IgD-negative memory B cell (primary cell): Measurements from ENCODE around the gene CDX4. TPM values are rescaled to one million over a fixed set of nuclear protein-coding genes. Genes with fewer than 3 reads are reported as not detected.
"Not testable (repeated sequence)": the region's sequence is repeated elsewhere in the genome, so short reads cannot be mapped to it uniquely, and the experiment has no call there.

Experiments used
- H3K27ac Mint-ChIP-seq, 3 donors: one replicate each; pipeline ENCODE4 v1.8.0; 2020 to 2022; ENCODE audit warnings: mild to moderate bottlenecking in 3 of 3, mixed read lengths in 3 of 3, moderate library complexity in 1 of 3
- H3K27me3 Mint-ChIP-seq: one replicate; pipeline ENCODE4 v1.8.0; 2021; ENCODE audit warnings: mixed read lengths
- H3K36me3 Mint-ChIP-seq: one replicate; pipeline ENCODE4 v1.8.0; 2020; ENCODE audit warnings: mild to moderate bottlenecking, mixed read lengths
- H3K4me1 Mint-ChIP-seq, 3 donors: one replicate each; pipeline ENCODE4 v1.8.0; 2020 to 2022; ENCODE audit warnings: mixed read lengths in 3 of 3, mild to moderate bottlenecking in 1 of 3
- H3K4me3 Mint-ChIP-seq, 4 donors: one replicate each; pipeline ENCODE4 v1.8.0; 2020 to 2022; ENCODE audit warnings: mild to moderate bottlenecking in 4 of 4, mixed read lengths in 4 of 4, moderate library complexity in 3 of 4
- H3K9me3 Mint-ChIP-seq, 3 donors: one replicate each; pipeline ENCODE4 v1.8.0; 2020 to 2021; ENCODE audit warnings: mixed read lengths in 3 of 3, mild to moderate bottlenecking in 1 of 3
- polyA plus RNA-seq: library from polyadenylated mRNA; unstranded; fragments of 300-500 nt; fragmentation: Illumina TruSeq; gene quantifications from one replicate; pipeline ENCODE4 v1.2.3, GENCODE V29; 2021

The CDX4 gene, protein sequence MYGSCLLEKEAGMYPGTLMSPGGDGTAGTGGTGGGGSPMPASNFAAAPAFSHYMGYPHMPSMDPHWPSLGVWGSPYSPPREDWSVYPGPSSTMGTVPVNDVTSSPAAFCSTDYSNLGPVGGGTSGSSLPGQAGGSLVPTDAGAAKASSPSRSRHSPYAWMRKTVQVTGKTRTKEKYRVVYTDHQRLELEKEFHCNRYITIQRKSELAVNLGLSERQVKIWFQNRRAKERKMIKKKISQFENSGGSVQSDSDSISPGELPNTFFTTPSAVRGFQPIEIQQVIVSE
- polyA plus RNA-seq, result not detected

DNA sequence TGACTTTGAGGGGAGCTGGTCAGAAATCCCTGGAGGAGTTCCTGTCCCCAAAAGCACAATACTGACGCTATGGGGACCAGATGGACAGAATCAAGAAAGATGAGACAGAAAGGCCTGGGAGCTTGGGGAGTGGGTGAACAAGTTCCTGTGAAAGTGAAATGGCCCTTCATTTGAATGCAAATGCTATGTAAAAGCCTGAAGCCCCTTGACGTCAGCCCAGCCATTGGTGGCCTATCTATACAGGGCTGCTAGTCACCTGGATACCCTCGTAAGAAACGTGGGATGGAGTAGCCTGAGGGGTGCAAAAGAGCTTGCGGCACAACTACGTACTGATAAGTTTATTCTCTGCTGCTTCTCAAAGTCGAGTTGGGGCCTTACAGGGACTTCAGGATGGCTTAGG is at the start of gene CDX4:
CDX4 (plus strand) TSS at position 223 of the 400 bp plus-strand sequence. CDS start 201 bp downstream, outside the sequence.
- H3K36me3 Mint-ChIP-seq, result no peaks in the 10 kb centered on the region
- peaks cover 0 to 7% (median 0%) of the 10 kb centered on the region in 3 donors for H3K4me1 Mint-ChIP-seq
- peaks cover 15% of the 10 kb centered on the region for H3K27me3 Mint-ChIP-seq
- peak within 1 kb of the TSS in 1 of 3 donors; percentile 2 for H3K27ac Mint-ChIP-seq
- H3K4me3 Mint-ChIP-seq, result no peak within 1 kb of the TSS
- no peaks in the 10 kb centered on the region for H3K9me3 Mint-ChIP-seq

DNA sequence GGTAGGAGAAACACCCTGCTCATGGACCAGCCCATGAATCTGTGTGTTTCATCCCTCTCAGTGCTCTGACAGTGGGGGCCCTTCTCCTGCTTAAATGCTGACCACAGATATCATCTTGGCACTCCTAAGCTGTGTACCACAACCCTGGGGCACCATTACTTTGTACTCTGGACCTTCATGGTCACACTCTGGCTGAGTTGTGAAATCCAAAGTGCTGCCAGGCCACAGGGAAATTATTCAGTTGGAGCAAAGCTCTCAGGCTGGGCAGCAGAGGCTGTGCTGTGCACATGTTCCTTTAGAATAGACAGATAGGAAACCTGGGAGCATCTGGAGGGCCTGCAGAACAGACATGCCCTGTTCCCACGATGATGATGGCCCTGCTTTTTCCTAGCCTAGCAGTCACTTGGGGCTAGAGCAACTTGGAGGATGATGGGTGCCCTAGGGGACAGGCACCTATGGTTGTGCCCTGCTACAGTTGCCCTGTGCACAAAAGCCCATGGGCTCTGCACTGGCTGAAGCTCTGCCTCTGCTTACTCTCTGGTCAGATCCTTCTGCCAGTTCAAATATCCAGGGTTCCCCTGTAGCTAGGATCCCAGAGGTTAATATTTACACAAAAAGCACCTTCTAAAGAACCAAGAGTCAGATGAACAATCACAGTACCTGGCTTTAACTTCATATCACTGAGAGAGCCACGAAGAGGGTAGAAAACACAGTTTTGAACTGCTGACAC is 48.5 kb upstream of the CDX4 start:
- H3K27me3 Mint-ChIP-seq, result no peaks in the 10 kb centered on the region
- no peaks in the 10 kb centered on the region for H3K4me1 Mint-ChIP-seq
- H3K36me3 Mint-ChIP-seq, result peaks cover 2% of the 10 kb centered on the region
- H3K27ac Mint-ChIP-seq, result no peak overlapping the region
- no peaks in the 10 kb centered on the region for H3K9me3 Mint-ChIP-seq
- H3K4me3 Mint-ChIP-seq, result no peak overlapping the region

DNA sequence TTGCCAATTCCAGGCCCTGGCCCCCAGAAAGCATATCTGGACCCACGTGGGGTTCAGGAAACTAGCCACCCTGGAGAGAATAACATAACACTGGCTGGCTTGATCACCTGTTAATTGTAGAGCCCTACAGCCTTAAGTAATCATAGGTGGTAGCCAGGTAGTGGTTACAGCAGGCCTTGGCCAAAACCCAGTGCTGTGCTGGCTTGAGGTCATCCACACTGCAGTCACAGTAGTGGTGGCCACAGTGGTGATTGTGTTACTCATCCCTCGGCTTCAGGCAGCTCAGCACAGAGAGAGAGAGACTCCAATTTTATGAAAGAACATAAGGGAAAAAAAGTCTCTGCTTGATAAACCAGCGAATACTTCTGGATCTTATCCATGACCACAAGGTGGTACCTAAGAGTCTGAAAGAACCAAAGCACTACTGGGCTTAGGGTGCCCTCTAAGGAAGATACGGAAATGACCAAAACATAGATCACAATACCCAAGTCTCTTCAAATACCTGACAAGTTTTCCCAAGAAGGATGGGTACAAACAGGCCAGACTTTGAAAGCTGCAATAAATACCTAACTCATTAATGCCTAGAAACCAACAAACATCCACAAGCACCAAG is 46.6 kb upstream of the CDX4 start:
- Mint-ChIP-seq H3K9me3 (peaks cover 0 to 2% (median 0%) of the 10 kb centered on the region in 3 donors), H3K27me3 (no peaks in the 10 kb centered on the region), H3K27ac (no peak overlapping the region), H3K4me1 (no peaks in the 10 kb centered on the region), H3K4me3 (no peak overlapping the region), H3K36me3 (peaks cover 2% of the 10 kb centered on the region)

DNA sequence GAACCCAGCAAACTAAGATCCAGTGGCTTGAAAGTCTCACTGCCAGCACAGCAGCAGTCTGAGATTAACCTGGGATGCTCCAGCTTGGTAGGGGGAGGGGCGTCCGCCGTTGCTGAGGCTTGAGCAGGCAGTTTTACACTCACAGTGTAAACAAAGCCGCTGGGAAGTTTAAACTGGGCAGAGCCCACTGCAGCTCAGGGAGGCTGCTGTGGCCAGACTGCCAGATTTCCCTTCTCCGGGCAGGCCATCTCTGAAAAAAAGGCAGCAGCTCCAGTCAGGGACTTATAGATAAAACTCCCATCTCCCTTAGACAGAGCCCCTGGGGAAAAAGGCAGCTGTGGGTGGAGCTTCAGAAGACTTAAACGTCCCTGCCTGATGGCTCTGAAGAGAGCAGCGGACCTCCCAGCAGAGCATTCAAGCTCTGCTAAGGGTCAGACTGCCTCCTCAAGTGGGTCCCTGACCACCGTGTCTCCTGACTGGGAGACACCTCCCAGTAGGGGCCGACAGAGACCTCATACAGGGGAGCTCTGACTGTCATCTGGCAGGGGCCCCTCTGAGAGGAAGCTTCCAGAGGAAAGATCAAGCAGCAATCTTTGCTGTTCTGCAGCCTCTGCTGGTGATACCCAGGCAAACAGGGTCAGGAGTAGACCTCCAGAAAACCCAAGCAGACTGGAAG is 45.1 kb upstream of the CDX4 start:
- H3K4me1 Mint-ChIP-seq, result no peaks in the 10 kb centered on the region
- H3K27ac Mint-ChIP-seq, result no peak overlapping the region
- no peaks in the 10 kb centered on the region for H3K27me3 Mint-ChIP-seq
- no peak overlapping the region for H3K4me3 Mint-ChIP-seq
- peaks cover 0 to 7% (median 5%) of the 10 kb centered on the region in 3 donors for H3K9me3 Mint-ChIP-seq
- H3K36me3 Mint-ChIP-seq, result peaks cover 2% of the 10 kb centered on the region

DNA sequence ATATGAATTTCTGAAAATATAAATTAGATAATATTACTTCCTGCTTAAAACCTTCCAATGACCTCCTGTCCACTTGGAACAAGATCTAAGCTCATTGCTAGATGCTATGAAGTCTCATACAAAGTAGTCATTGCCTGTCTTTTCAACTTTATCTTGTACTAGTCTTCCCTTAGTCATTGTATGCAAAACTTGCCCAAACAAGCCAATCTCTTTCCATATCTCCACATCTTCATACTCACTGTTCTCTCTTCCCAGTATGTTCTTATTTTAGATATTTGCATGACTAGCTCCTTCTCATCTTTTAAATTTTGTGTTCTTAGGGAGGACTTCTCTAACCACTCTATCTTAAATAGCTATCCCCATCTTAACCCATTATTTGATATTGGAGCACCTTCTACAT is 33.9 kb upstream of the CDX4 start:
- Mint-ChIP-seq H3K27me3 (no peaks in the 10 kb centered on the region), H3K4me3 (no peak overlapping the region), H3K27ac (no peak overlapping the region), H3K36me3 (no peaks in the 10 kb centered on the region), H3K9me3 (peaks cover 2 to 7% (median 4%) of the 10 kb centered on the region in 3 donors), H3K4me1 (no peaks in the 10 kb centered on the region)

DNA sequence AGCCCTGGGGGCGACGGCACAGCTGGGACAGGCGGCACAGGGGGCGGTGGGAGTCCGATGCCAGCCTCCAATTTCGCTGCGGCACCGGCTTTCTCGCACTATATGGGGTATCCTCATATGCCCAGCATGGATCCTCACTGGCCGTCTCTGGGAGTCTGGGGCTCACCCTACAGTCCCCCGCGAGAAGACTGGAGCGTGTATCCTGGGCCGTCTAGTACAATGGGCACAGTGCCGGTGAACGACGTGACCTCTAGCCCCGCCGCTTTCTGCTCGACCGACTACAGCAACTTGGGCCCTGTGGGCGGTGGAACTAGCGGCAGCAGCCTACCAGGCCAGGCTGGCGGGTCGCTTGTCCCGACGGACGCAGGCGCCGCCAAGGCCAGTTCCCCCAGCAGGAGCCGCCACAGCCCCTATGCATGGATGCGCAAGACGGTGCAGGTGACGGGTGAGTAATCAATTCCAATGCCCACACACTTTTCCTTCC is 500 bp downstream of the CDX4 start:
- H3K4me1 Mint-ChIP-seq, result peaks cover 0 to 7% (median 0%) of the 10 kb centered on the region in 3 donors
- H3K4me3 Mint-ChIP-seq, result no peak overlapping the region
- no peaks in the 10 kb centered on the region for H3K9me3 Mint-ChIP-seq
- no peaks in the 10 kb centered on the region for H3K36me3 Mint-ChIP-seq
- no peak overlapping the region for H3K27ac Mint-ChIP-seq
- peaks cover 12% of the 10 kb centered on the region for H3K27me3 Mint-ChIP-seq

DNA sequence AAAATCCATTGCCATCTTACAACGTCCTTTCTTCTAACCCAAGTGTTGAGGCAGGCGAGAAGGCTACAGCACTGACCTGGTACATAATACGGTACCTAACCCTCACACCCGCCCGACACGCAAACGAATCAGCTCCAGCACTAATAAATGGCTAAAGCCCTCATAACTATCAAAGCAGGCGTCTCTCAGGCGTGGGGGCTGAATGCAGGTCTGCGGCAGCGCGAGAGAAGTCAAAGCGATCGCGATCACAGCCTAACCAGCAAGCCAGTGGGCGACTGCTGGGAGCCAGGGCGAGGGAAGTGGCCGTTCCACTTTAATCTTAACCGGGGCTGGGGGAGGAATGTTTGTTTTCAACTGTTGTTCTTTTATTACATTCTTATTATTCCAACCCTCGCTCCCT is 1.5 kb downstream of the CDX4 start:
- H3K4me3 Mint-ChIP-seq, result no peak overlapping the region
- no peak overlapping the region for H3K27ac Mint-ChIP-seq
- H3K9me3 Mint-ChIP-seq, result no peaks in the 10 kb centered on the region
- peaks cover 0 to 7% (median 0%) of the 10 kb centered on the region in 3 donors for H3K4me1 Mint-ChIP-seq
- no peaks in the 10 kb centered on the region for H3K36me3 Mint-ChIP-seq
- peaks cover 12% of the 10 kb centered on the region for H3K27me3 Mint-ChIP-seq

DNA sequence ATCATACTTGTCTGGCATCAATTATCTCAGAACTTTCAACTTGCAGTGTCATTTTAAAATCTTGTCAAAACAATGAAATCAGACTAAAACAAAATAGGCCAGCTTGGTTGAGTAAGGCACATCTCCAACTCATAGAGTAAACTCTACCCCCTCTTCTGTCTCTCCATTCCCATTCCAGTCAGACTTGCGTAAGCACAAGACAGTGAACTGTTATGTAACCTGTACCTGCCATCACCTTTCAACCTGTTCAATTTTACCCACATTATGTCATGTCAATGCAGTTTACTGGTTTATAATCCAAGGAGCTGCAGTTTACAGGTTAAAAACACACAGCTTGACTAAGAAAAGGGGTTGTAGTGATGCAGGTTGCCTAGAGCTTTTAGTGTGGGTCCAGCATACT is 8.3 kb downstream of the CDX4 start:
- no peaks in the 10 kb centered on the region for H3K4me1 Mint-ChIP-seq
- H3K4me3 Mint-ChIP-seq, result no peak overlapping the region
- H3K27ac Mint-ChIP-seq, result no peak overlapping the region
- H3K27me3 Mint-ChIP-seq, result no peaks in the 10 kb centered on the region
- H3K9me3 Mint-ChIP-seq, result peaks cover 0 to 1% (median 0%) of the 10 kb centered on the region in 3 donors
- H3K36me3 Mint-ChIP-seq, result no peaks in the 10 kb centered on the region

DNA sequence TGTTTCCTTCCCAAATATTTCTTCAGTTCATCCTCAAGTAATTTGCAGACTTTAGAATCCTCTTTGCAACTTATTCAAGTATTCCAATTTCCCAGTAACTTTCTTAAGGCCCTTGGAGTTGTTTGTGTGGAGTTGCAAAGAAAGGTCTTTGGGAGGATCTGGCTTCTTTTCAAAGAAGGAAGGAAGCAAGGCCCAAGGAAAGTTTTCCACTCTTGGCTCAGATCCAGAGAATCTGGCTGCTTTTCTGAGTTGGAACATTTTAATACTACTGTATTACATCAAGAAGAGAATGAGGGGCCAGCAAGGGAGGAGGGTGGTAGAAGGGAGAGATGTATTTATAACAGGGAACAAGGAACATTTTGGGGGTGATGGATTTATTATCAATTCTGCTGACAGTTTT is 10.5 kb downstream of the CDX4 start:
- H3K9me3 Mint-ChIP-seq, result peaks cover 0 to 1% (median 0%) of the 10 kb centered on the region in 3 donors
- no peaks in the 10 kb centered on the region for H3K36me3 Mint-ChIP-seq
- no peaks in the 10 kb centered on the region for H3K4me1 Mint-ChIP-seq
- no peaks in the 10 kb centered on the region for H3K27me3 Mint-ChIP-seq
- H3K4me3 Mint-ChIP-seq, result no peak overlapping the region
- peak overlapping the region in 1 of 3 donors; percentile 15 for H3K27ac Mint-ChIP-seq

DNA sequence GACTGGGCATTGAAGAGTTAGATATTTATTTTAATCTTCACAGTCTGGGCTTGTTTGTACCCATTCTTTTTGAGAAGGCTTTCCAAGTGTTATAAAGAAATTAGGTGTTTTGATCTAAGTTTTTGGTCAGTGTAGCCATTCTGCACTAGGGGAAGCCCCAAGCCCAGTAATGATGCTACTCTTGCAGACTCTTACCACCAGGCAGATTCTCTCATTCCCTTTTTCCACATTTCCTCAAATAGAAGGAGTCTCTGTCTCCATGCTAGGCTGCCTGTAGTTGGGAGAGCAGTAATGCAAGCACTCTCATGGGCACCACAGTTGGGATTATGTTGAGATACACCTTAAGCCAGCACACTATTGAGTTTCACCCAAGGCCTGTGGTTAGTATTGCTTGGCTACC is 21.5 kb downstream of the CDX4 start:
- H3K36me3 Mint-ChIP-seq, result no peaks in the 10 kb centered on the region
- no peak overlapping the region for H3K4me3 Mint-ChIP-seq
- no peaks in the 10 kb centered on the region for H3K27me3 Mint-ChIP-seq
- no peaks in the 10 kb centered on the region for H3K4me1 Mint-ChIP-seq
- H3K27ac Mint-ChIP-seq, result no peak overlapping the region
- H3K9me3 Mint-ChIP-seq, result no peaks in the 10 kb centered on the region

DNA sequence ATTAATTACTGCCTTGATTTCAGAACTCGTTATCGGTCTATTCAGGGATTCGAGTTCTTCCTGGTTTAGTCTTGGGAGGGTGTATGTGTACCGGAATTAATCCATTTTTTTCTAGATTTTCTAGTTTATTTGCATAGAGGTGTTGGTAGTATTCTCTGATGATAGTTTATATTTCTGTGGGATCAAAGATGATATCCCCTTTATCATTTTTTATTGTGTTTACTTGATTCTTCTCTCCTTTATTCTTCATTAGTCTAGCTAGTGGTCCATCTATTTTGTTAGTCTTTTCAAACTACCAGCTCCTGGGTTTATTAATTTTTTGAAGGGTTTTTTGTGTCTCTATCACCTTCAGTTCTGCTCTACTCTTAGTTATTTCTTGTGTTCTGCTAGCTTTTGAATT is 32.1 kb downstream of the CDX4 start:
- Mint-ChIP-seq H3K9me3 (peaks cover 0 to 9% (median 7%) of the 10 kb centered on the region in 3 donors), H3K27me3 (no peaks in the 10 kb centered on the region), H3K4me1 (no peaks in the 10 kb centered on the region), H3K36me3 (peaks cover 2% of the 10 kb centered on the region), H3K4me3 (no peak overlapping the region), H3K27ac (no peak overlapping the region)

DNA sequence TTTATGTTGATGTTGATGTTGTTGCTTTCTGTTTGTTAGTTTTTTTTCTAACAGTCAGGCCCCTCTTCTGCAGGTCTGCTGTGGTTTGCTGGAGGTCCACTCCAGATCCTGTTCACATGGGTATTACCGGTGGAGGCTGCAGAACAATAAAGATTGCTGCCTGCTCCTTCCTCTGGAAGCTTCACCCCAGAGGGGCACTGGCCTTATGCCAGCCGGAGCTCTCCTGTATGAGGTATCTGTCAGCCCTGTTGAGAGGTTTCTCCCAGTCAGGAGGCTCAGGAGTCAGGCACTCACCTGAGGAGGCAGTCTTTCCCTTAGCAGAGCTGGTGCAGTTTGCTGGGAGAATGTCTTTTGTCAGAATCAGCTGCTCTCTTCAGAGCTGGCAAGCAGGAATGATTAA is 34.7 kb downstream of the CDX4 start:
- Mint-ChIP-seq H3K27me3 (no peaks in the 10 kb centered on the region), H3K4me3 (no peak overlapping the region), H3K36me3 (peaks cover 2% of the 10 kb centered on the region)

DNA sequence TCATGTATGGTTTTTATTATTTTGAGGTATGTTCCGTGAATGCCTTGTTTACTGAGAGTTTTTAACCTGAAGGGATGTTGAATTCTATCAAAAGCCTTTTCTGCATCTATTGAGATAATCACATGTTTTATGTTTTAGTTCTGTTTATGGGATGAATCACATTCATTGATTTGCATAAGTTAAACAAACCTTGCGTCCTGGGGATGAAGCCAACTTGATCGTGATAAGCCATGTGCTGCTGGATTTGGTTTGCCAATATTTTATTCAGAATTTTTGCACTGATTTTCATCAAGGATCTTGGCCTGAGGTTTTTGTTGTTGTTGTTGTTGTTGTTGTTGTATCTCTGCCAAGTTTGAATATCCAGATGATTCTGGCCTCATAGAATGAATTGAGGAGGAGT is 43.8 kb downstream of the CDX4 start:
- Mint-ChIP-seq H3K4me3 (no peak overlapping the region), H3K27me3 (peaks cover under 1% of the 10 kb centered on the region), H3K4me1 (no peaks in the 10 kb centered on the region), H3K9me3 (peaks cover 1 to 8% (median 7%) of the 10 kb centered on the region in 3 donors), H3K36me3 (no peaks in the 10 kb centered on the region), H3K27ac (no peak overlapping the region)

More for the DNA sequence above, 34.7 kb downstream of the CDX4 start:
- H3K4me1 Mint-ChIP-seq, result no peaks in the 10 kb centered on the region
- no peak overlapping the region for H3K27ac Mint-ChIP-seq
- H3K9me3 Mint-ChIP-seq, result peaks cover 0 to 9% (median 7%) of the 10 kb centered on the region in 3 donors

DNA sequence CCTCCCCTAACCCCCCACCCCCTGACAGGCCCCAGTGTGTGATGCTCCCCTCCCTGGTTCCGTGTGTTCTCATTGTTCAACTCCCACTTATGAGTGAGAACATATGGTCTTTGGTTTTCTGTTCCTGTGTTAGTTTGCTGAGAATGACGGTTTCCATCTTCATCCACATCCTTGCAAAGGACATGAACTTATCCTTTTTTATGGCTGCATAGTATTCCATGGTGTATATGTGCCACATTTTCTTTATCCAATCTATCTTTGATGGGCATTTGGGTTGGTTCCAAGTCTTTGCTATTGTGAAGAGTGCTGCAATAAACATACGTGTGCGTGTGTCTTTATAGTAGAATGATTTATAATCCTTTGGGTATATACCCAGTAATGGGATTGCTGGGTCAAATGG is 45.3 kb downstream of the CDX4 start:
- H3K9me3 Mint-ChIP-seq, H3K4me3 Mint-ChIP-seq, H3K36me3 Mint-ChIP-seq, H3K4me1 Mint-ChIP-seq, H3K27ac Mint-ChIP-seq, H3K27me3 Mint-ChIP-seq: not testable (repeated sequence)
